Mesothelial cell of epicardium (in vitro differentiated cells): ENCODE data around the gene ZNF618. TPM values are rescaled to one million over a fixed set of nuclear protein-coding genes. Genes with fewer than 3 reads are reported as not detected.

Experiments
- DNase-seq, 2 experiments: peaks; one replicate each; pipeline ENCODE4 v3.0.0; 2021; ENCODE audit warnings: low spot score in 2 of 2; ENCODE audit not compliant: unreplicated experiment in 2 of 2
- H3K27ac Mint-ChIP-seq: 2 replicates; pipeline ENCODE4 v1.8.0; 2021; ENCODE audit warnings: mixed read lengths
- H3K27me3 Mint-ChIP-seq: 2 replicates; pipeline ENCODE4 v1.8.0; 2021; ENCODE audit warnings: low read depth, mixed read lengths
- H3K36me3 Mint-ChIP-seq: 2 replicates; pipeline ENCODE4 v1.8.0; 2021; ENCODE audit warnings: mixed read lengths
- H3K4me1 Mint-ChIP-seq: 2 replicates; pipeline ENCODE4 v1.8.0; 2021; ENCODE audit warnings: mixed read lengths
- H3K4me3 Mint-ChIP-seq: 2 replicates; pipeline ENCODE4 v1.8.0; 2021; ENCODE audit warnings: mild to moderate bottlenecking, moderate library complexity, mixed read lengths
- H3K9me3 Mint-ChIP-seq: 2 replicates; pipeline ENCODE4 v1.8.0; 2021; ENCODE audit warnings: mixed read lengths
- CTCF ChIP-seq: fragments of 200-600 bp; sonication (generic); IDR thresholded peaks from one replicate; pipeline ENCODE4 v1.5.0; 2021; ENCODE audit warnings: antibody characterized with exemption; ENCODE audit not compliant: unreplicated experiment
- total RNA-seq: library from RNA; stranded (reverse); gene quantifications from 3 replicates; pipeline ENCODE4 v1.2.1, GENCODE V29; 2021

Gene ZNF618
- total RNA-seq, 1 donor from 2014 or later: 78.9 TPM

DNA sequence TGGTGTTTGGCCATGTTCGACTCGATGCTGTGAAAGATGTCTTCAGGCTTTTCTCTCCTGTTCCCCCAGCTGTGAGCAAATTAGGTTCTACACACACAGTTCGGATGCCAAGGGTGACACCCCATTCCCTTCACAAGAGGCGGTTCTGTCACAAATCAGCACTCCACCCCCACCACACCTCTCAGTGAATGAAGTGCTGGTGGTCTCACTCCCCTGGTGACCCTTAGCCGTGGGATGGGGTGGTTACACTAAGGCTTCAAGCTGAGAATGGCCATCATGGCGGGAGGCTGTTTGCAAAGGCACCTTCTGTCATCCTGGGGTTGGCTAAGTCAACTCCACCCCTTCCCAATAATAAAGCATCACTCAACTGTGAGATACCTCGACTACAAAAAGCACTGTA, 175.6 kb downstream of the ZNF618 start:
- peaks cover 48% of the 10 kb centered on the region for H3K36me3 Mint-ChIP-seq
- no peak overlapping the region for H3K4me3 Mint-ChIP-seq
- TF ChIP-seq CTCF: no peak
- no peaks in the 10 kb centered on the region for H3K27me3 Mint-ChIP-seq
- no peak overlapping the region for H3K27ac Mint-ChIP-seq
- H3K9me3 Mint-ChIP-seq: no peaks in the 10 kb centered on the region
- DNase-seq: no peak
- H3K4me1 Mint-ChIP-seq: no peaks in the 10 kb centered on the region

DNA sequence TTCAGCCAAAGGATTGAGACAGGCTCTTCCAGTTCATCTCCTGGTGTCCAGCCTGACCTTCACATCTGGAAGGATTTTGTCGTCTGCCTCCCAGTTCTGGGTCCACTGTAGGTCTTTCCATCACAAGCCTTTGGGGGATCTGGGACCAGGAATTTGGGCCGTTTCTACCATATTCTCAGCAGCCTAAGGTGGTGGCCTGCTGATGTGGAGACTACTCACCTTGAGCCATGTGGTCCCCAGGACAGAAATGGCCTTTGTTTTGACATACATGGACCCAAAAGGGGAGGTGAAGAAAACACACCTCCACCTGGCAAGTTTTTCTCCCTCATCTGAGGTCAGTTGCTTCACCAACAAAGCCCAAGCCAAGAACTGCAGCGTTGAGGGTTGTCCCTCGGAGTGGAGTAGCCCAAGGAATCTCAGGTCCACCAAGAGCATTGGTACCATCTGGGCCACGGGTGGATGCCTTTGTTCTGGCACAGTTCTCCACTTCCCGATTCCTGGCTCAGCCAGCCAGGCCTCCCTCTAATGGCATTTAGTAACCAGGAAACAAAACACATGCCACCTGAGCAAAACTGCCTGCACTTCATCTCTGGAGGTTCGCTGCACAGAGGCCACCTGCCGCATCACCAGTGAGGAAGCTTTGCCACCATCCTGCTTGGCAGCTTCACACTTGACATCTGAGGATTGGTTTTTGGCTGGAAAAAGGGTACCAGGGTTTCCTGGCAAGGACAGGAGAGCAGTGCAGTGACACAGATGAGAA, 177.3 kb downstream of the ZNF618 start:
- Mint-ChIP-seq H3K27me3 (no peaks in the 10 kb centered on the region), H3K36me3 (peaks cover 45% of the 10 kb centered on the region), H3K4me1 (no peaks in the 10 kb centered on the region), H3K9me3 (no peaks in the 10 kb centered on the region), H3K27ac (no peak overlapping the region), H3K4me3 (no peak overlapping the region)
- DNase-seq: no peak
- TF ChIP-seq CTCF: no peak

DNA sequence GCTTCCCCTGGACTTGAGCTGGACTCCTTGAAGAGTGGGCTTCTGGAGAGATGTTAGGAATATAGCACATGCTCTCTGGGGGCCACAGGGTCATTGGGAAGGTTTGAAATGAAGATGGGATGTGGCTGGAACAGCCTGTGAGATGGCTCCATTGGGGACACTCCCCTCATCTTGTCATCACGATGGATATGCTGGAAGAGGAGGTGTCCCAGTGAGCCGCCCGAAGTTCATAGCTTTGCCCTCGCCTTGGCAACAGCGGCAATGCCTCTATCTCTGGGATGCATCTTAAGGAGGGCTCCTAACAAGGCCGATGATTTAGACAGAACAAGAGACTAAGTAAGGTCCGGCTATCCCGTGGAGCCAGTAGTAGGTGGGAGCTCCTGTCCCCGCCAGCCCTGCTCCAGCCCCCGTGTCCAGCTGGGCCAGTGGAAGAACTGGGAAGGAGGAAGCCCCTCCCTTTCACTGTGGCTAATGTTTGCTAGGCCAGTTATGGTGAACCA, 178.1 kb downstream of the ZNF618 start:
- peaks cover 39% of the 10 kb centered on the region for H3K36me3 Mint-ChIP-seq
- no peak for DNase-seq
- no peak for TF ChIP-seq CTCF
- H3K27me3 Mint-ChIP-seq: no peaks in the 10 kb centered on the region
- H3K4me1 Mint-ChIP-seq: no peaks in the 10 kb centered on the region
- H3K27ac Mint-ChIP-seq: no peak overlapping the region
- H3K9me3 Mint-ChIP-seq: no peaks in the 10 kb centered on the region
- no peak overlapping the region for H3K4me3 Mint-ChIP-seq

DNA sequence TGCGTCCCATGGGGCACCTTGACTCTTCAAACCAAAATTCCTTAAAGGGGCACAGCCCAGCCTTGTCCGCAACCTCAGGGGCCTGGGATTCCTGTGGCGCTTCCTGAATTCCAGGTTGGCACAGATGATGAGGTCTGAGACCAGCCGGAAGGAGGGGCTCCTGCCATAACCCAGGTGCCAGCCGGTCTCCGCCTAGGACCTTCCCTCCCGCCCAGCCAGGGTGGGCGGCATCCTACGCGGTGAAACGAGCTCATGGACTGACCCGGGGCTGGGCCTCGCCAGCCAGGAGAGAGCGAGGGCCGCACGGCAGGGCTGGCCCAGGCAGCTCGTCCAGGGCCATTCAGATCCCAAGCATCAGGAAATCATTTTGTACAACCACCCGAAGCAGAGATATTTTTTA, 179.0 kb downstream of the ZNF618 start:
- no peak for DNase-seq
- no peak for TF ChIP-seq CTCF

GRCh38 chr9:114055894-114056293, 179.8 kb downstream of the ZNF618 start:
- no peaks in the 10 kb centered on the region for H3K27me3 Mint-ChIP-seq
- no peak for TF ChIP-seq CTCF
- no peaks in the 10 kb centered on the region for H3K9me3 Mint-ChIP-seq
- H3K4me1 Mint-ChIP-seq: no peaks in the 10 kb centered on the region
- H3K36me3 Mint-ChIP-seq: peaks cover 31% of the 10 kb centered on the region
- no peak overlapping the region for H3K27ac Mint-ChIP-seq
- no peak overlapping the region for H3K4me3 Mint-ChIP-seq
- no peak for DNase-seq

More for the DNA sequence above, 179.0 kb downstream of the ZNF618 start:
- Mint-ChIP-seq H3K36me3 (peaks cover 36% of the 10 kb centered on the region), H3K9me3 (no peaks in the 10 kb centered on the region), H3K4me3 (no peak overlapping the region), H3K27me3 (no peaks in the 10 kb centered on the region), H3K27ac (no peak overlapping the region), H3K4me1 (no peaks in the 10 kb centered on the region)
